Upper lobe of left lung (tissue), 4 donors: ENCODE results near the gene NLRP1.

Experiments used
- EP300 ChIP-seq, 4 donors: sonication (generic); formaldehyde crosslinking; IDR thresholded peaks; one replicate each; pipeline ENCODE4 v1.5.1; 2017; ENCODE audit warnings: antibody characterized with exemption in 4 of 4, control low read depth in 2 of 4
- POLR2A ChIP-seq, 4 donors: fragments of 450-650 bp; IDR thresholded peaks; one replicate each; pipeline ENCODE4 v1.5.1; 2016 to 2017; ENCODE audit warnings: antibody characterized with exemption in 4 of 4, mild to moderate bottlenecking in 2 of 4
- POLR2AphosphoS5 ChIP-seq, 2 donors: sonication (generic); formaldehyde crosslinking; IDR thresholded peaks; one replicate each; pipeline ENCODE4 v1.5.1; 2017; ENCODE audit warnings: antibody characterized with exemption in 2 of 2
- TF ChIP-seq, protein P1 (sequence below), 6 experiments: fragments of 450-650 bp in 4 of 6; fragments of 200-600 bp in 2 of 6; sonication (generic) in 2 of 6; IDR thresholded peaks; one replicate each; pipeline ENCODE4 v1.5.1; 2016 to 2019; ENCODE audit warnings: antibody characterized with exemption in 6 of 6

DNA sequence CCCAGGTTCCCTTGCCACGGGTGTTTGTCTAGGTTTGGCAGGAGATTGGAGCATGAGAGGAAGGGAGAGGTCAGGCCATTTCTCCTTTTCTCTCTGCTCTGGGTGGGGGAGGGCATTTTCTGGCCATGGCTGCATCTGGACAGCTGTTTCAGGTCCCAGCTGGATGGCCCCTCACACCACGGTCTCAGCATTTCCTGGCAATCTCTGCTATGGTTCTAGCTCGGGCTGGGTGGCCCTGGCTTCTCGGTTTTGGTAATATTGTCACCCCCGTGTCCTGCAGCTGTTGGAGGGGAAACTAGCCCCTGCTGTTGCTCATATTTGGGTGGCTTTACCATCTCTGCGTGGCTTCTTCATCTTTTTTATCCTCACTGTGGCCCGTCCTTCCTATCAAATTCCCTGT, 11.5 kb upstream of the NLRP1 start:
- TF ChIP-seq, protein P1, sequence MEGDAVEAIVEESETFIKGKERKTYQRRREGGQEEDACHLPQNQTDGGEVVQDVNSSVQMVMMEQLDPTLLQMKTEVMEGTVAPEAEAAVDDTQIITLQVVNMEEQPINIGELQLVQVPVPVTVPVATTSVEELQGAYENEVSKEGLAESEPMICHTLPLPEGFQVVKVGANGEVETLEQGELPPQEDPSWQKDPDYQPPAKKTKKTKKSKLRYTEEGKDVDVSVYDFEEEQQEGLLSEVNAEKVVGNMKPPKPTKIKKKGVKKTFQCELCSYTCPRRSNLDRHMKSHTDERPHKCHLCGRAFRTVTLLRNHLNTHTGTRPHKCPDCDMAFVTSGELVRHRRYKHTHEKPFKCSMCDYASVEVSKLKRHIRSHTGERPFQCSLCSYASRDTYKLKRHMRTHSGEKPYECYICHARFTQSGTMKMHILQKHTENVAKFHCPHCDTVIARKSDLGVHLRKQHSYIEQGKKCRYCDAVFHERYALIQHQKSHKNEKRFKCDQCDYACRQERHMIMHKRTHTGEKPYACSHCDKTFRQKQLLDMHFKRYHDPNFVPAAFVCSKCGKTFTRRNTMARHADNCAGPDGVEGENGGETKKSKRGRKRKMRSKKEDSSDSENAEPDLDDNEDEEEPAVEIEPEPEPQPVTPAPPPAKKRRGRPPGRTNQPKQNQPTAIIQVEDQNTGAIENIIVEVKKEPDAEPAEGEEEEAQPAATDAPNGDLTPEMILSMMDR (IDR thresholded peaks at IDR 0.05) = no peak
- no peak for TF ChIP-seq POLR2AphosphoS5 (IDR thresholded peaks at IDR 0.05)
- no peak for TF ChIP-seq POLR2A (IDR thresholded peaks at IDR 0.05)
- no peak for TF ChIP-seq EP300 (IDR thresholded peaks at IDR 0.05)
